Mesenchymal stem cell (in vitro differentiated cells and primary cell): ENCODE measurements around the gene ATG10.

Source experiments
- DNase-seq: peaks from one replicate; pipeline ENCODE4 v3.0.0-alpha.2; 2013
- H2AFZ ChIP-seq: one replicate; pipeline ENCODE4 v1.6.1; 2013; ENCODE audit warnings: low read depth, mild to moderate bottlenecking, control low read depth, inconsistent platforms, low read length, moderate library complexity
- H2AK5ac ChIP-seq: 2 replicates; pipeline ENCODE4 v1.6.1; 2013; ENCODE audit warnings: low read length, moderate library complexity, mild to moderate bottlenecking, inconsistent platforms; ENCODE audit not compliant: severe bottlenecking
- H2BK120ac ChIP-seq: one replicate; pipeline ENCODE4 v1.6.1; 2013; ENCODE audit warnings: low read depth, mild to moderate bottlenecking, inconsistent platforms, low read length, moderate library complexity
- H2BK12ac ChIP-seq, 2 experiments: one replicate each; pipeline ENCODE4 v1.6.1; 2013; ENCODE audit warnings: inconsistent platforms in 2 of 2, low read length in 2 of 2, mild to moderate bottlenecking in 2 of 2, moderate library complexity in 2 of 2, control low read depth in 1 of 2
- H2BK15ac ChIP-seq: one replicate; pipeline ENCODE4 v1.6.1; 2013; ENCODE audit warnings: mild to moderate bottlenecking, low read depth, inconsistent platforms; ENCODE audit not compliant: poor library complexity, severe bottlenecking
- H2BK5ac ChIP-seq: 2 replicates; pipeline ENCODE4 v1.6.1; 2013; ENCODE audit warnings: low read depth, mild to moderate bottlenecking, low read length, control low read depth, inconsistent platforms; ENCODE audit not compliant: poor library complexity, severe bottlenecking
- H3K14ac ChIP-seq, 2 experiments: one replicate each; pipeline ENCODE4 v1.6.1; 2013; ENCODE audit warnings: inconsistent platforms in 2 of 2, low read length in 2 of 2, control low read depth in 1 of 2, mild to moderate bottlenecking in 1 of 2, moderate library complexity in 1 of 2
- H3K18ac ChIP-seq, 2 experiments: one replicate each; pipeline ENCODE4 v1.6.1; 2013; ENCODE audit warnings: inconsistent platforms in 2 of 2, low read length in 2 of 2, control low read depth in 1 of 2, low read depth in 1 of 2, mild to moderate bottlenecking in 1 of 2
- H3K23ac ChIP-seq, 2 experiments: one replicate each; pipeline ENCODE4 v1.6.1; 2013; ENCODE audit warnings: inconsistent platforms in 2 of 2, low read length in 2 of 2, mild to moderate bottlenecking in 2 of 2, moderate library complexity in 2 of 2, control low read depth in 1 of 2
- H3K27ac ChIP-seq: 2 replicates; pipeline ENCODE4 v1.5.1; 2013; ENCODE audit warnings: mild to moderate bottlenecking, moderate library complexity, low read length, control low read depth, inconsistent platforms; ENCODE audit not compliant: poor library complexity, severe bottlenecking
- H3K27me3 ChIP-seq, 2 experiments: 2 replicates each; pipeline versions ENCODE4 v1.6.1 to v1.7.0; 2013; ENCODE audit warnings: low read length in 2 of 2, mild to moderate bottlenecking in 2 of 2, moderate library complexity in 2 of 2, control low read depth in 1 of 2, inconsistent platforms in 1 of 2; ENCODE audit not compliant: control insufficient read depth in 1 of 2, insufficient read depth in 1 of 2
- H3K36me3 ChIP-seq, 2 experiments: 2 replicates each; pipeline versions ENCODE4 v1.6.1 to v1.7.0; 2013; ENCODE audit warnings: low read length in 2 of 2, control low read depth in 1 of 2, inconsistent platforms in 1 of 2, low read depth in 1 of 2, mild to moderate bottlenecking in 1 of 2; ENCODE audit not compliant: insufficient read depth in 2 of 2, control insufficient read depth in 1 of 2
- H3K4ac ChIP-seq, 2 experiments: one replicate each; pipeline ENCODE4 v1.6.1; 2013; ENCODE audit warnings: inconsistent platforms in 2 of 2, low read length in 2 of 2, mild to moderate bottlenecking in 2 of 2, moderate library complexity in 2 of 2, control low read depth in 1 of 2, low read depth in 1 of 2
- H3K4me1 ChIP-seq: 2 replicates; pipeline ENCODE4 v1.6.1; 2013; ENCODE audit warnings: low read depth, low read length, control low read depth; ENCODE audit not compliant: control insufficient read depth, insufficient read depth
- H3K4me2 ChIP-seq: 2 replicates; pipeline ENCODE4 v1.6.1; 2013; ENCODE audit warnings: low read length, mild to moderate bottlenecking, inconsistent platforms; ENCODE audit not compliant: poor library complexity, severe bottlenecking
- H3K4me3 ChIP-seq, 2 experiments: 2 replicates each; pipeline versions ENCODE4 v1.5.1 to v1.7.0; 2013; ENCODE audit warnings: low read length in 2 of 2, mild to moderate bottlenecking in 2 of 2, control low read depth in 1 of 2, low read depth in 1 of 2; ENCODE audit not compliant: insufficient read depth in 1 of 2
- H3K79me1 ChIP-seq: replicated peaks from 2 replicates; pipeline ENCODE4 v1.6.1; 2013; ENCODE audit warnings: mild to moderate bottlenecking, control low read depth, low read length, inconsistent platforms; ENCODE audit not compliant: poor library complexity, severe bottlenecking
- H3K9ac ChIP-seq: 2 replicates; pipeline ENCODE4 v1.7.0; 2013; ENCODE audit warnings: mild to moderate bottlenecking, low read length, moderate library complexity
- H3K9me3 ChIP-seq: 2 replicates; pipeline ENCODE4 v1.7.0; 2013; ENCODE audit warnings: mild to moderate bottlenecking, low read length; ENCODE audit not compliant: control insufficient read depth
- H4K8ac ChIP-seq: one replicate; pipeline ENCODE4 v1.6.1; 2013; ENCODE audit warnings: inconsistent platforms, mild to moderate bottlenecking, low read length, moderate library complexity
- H4K91ac ChIP-seq: one replicate; pipeline ENCODE4 v1.6.1; 2013; ENCODE audit warnings: mild to moderate bottlenecking, low read length, inconsistent platforms
- WGBS: methylation state at CpG from one replicate; pipeline ENCODE4 v1.1.7; 2013; ENCODE audit warnings: mixed read lengths; 5-methylcytosine and 5-hydroxymethylcytosine counted together

Gene ATG10

DNA sequence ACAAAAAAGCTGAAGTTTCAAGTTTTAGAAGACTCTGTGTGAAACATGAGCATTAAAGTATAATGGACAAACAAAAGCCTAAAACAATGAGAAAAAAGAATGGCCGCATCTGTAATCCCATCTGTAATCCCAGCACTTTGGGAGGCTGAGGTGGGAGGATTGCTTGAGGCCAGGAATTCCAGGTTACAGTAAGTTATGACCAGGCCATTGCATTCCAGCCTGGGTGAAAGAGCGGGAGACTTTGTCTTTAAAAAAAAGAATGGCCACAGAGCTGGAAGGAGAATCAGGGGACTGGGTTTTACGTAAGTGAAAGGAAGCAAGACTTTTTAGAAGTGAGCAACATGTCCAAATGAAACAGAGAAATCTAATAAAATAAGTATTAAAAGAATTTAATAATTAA lies 2.6 kb upstream of the ATG10 start:
- Histone ChIP-seq H4K91ac (no peak overlapping the region), H2BK5ac (no peak overlapping the region), H3K4me2 (no peak overlapping the region), H3K18ac (no peak overlapping the region), H3K79me1 (no peaks in the 10 kb centered on the region), H2AK5ac (no peak overlapping the region), H3K27me3 (no peaks in the 10 kb centered on the region), H3K9ac (no peak overlapping the region), H4K8ac (no peak overlapping the region), H3K9me3 (no peaks in the 10 kb centered on the region), H3K36me3 (no peaks in the 10 kb centered on the region), H2BK12ac (no peak overlapping the region), H3K4ac (no peak overlapping the region), H2BK120ac (no peak overlapping the region), H3K27ac (no peak overlapping the region), H2AFZ (no peak overlapping the region), H3K4me3 (no peak overlapping the region), H3K23ac (no peak overlapping the region), H3K4me1 (no peaks in the 10 kb centered on the region), H2BK15ac (no peak overlapping the region), H3K14ac (no peak overlapping the region)
- 89% methylated on average over 3 of the region's 3 CpGs for WGBS
- DNase-seq: no peak

GRCh38 chr5:81969912-81970311 lies 1.9 kb upstream of the ATG10 start:
- H2BK15ac ChIP-seq: no peak overlapping the region
- no peak overlapping the region for H2AK5ac ChIP-seq
- 98% methylated on average over 2 of the region's 2 CpGs for WGBS

GRCh38 chr5:81971111-81971711 lies 612 bp upstream of the ATG10 start:
- Histone ChIP-seq H3K9ac (peak overlapping the region; percentile 95), H3K4me1 (no peaks in the 10 kb centered on the region), H3K9me3 (no peaks in the 10 kb centered on the region), H3K14ac (peak overlapping the region in 1 of 2 experiments; percentile 48), H3K4me3 (peak overlapping the region; percentile 73 to 83), H3K4ac (peak overlapping the region in 1 of 2 experiments; percentile 89), H2BK5ac (peak overlapping the region; percentile 46), H2BK120ac (peak overlapping the region; percentile 42), H2AK5ac (no peak overlapping the region), H3K36me3 (peaks cover 0 to under 1% of the 10 kb centered on the region in 2 experiments), H3K18ac (peak overlapping the region; percentile 80 to 96), H3K23ac (no peak overlapping the region), H4K8ac (peak overlapping the region; percentile 19), H4K91ac (no peak overlapping the region), H3K79me1 (peaks cover 2% of the 10 kb centered on the region), H3K27ac (peak overlapping the region; percentile 84), H2BK15ac (peak overlapping the region; percentile 73), H3K27me3 (no peaks in the 10 kb centered on the region), H2BK12ac (peak overlapping the region in 1 of 2 experiments; percentile 39), H3K4me2 (peak overlapping the region; percentile 63), H2AFZ (peak overlapping the region; percentile 70)
- WGBS: 0% methylated on average over 5 of the region's 11 CpGs
- DNase-seq: peak; percentile 65

More at GRCh38 chr5:81969912-81970311, 1.9 kb upstream of the ATG10 start:
- no peak overlapping the region for H2AFZ ChIP-seq
- H2BK12ac ChIP-seq: no peak overlapping the region
- no peak overlapping the region for H3K4ac ChIP-seq
- no peak overlapping the region for H3K27ac ChIP-seq
- no peak overlapping the region for H3K4me2 ChIP-seq
- H3K18ac ChIP-seq: no peak overlapping the region
- H3K23ac ChIP-seq: no peak overlapping the region
- H3K4me3 ChIP-seq: no peak overlapping the region
- H4K91ac ChIP-seq: no peak overlapping the region
- no peak overlapping the region for H2BK5ac ChIP-seq
- peaks cover 2% of the 10 kb centered on the region for H3K79me1 ChIP-seq
- no peak overlapping the region for H3K14ac ChIP-seq
- no peaks in the 10 kb centered on the region for H3K4me1 ChIP-seq
- H4K8ac ChIP-seq: no peak overlapping the region
- H3K9me3 ChIP-seq: no peaks in the 10 kb centered on the region
- H2BK120ac ChIP-seq: no peak overlapping the region
- H3K36me3 ChIP-seq: no peaks in the 10 kb centered on the region
- H3K27me3 ChIP-seq: no peaks in the 10 kb centered on the region
- no peak for DNase-seq
- H3K9ac ChIP-seq: no peak overlapping the region

GRCh38 chr5:81972492-81972783 lies 615 bp downstream of the ATG10 start:
- H3K4me3 ChIP-seq: peak overlapping the region; percentile 73 to 83
- H3K4ac ChIP-seq: peak overlapping the region in 1 of 2 experiments; percentile 29
- H4K8ac ChIP-seq: peak overlapping the region; percentile 97
- H2AFZ ChIP-seq: peak overlapping the region; percentile 3
- H3K23ac ChIP-seq: no peak overlapping the region
- H2BK12ac ChIP-seq: no peak overlapping the region
- H3K4me1 ChIP-seq: no peaks in the 10 kb centered on the region
- no peak for DNase-seq
- H3K27ac ChIP-seq: peak overlapping the region; percentile 84
- no peaks in the 10 kb centered on the region for H3K9me3 ChIP-seq
- H3K18ac ChIP-seq: peak overlapping the region; percentile 95 to 96
- H4K91ac ChIP-seq: peak overlapping the region; percentile 23
- H2AK5ac ChIP-seq: no peak overlapping the region
- no peaks in the 10 kb centered on the region for H3K27me3 ChIP-seq
- H2BK15ac ChIP-seq: peak overlapping the region; percentile 95
- H3K4me2 ChIP-seq: peak overlapping the region; percentile 36
- H3K79me1 ChIP-seq: peaks cover 4% of the 10 kb centered on the region
- no peak overlapping the region for H2BK5ac ChIP-seq
- no CpG with 5 or more reads among the region's 9 CpGs for WGBS
- peaks cover 0 to 7% of the 10 kb centered on the region in 2 experiments for H3K36me3 ChIP-seq
- H3K14ac ChIP-seq: no peak overlapping the region
- H3K9ac ChIP-seq: peak overlapping the region; percentile 95
- H2BK120ac ChIP-seq: peak overlapping the region; percentile 44
